ENCODE results near the gene INCENP. TPM values are rescaled to one million over a fixed set of nuclear protein-coding genes. Genes with fewer than 3 reads are reported as not detected.
"Not testable (repeated sequence)": the region's sequence is repeated elsewhere in the genome, so short reads cannot be mapped to it uniquely, and the experiment has no call there.

Gene INCENP
- total RNA-seq, 1 donor from 2014 or later, result 21.6 TPM

- Histone ChIP-seq H3K27me3 (ENCODE audit: low read depth) (peaks cover 29% of the 10 kb centered on the region), H3K4me3 (no peak overlapping the region), H3K4me1 (no peaks in the 10 kb centered on the region), H3K36me3 (no peaks in the 10 kb centered on the region), H3K27ac (no peak overlapping the region), H3K9me3 (no peaks in the 10 kb centered on the region)
- ATAC-seq, result peak in 1 of 2 donors; percentile 35
- intact Hi-C loops (cut with DNase I), result no loop called here
- no peak for TF ChIP-seq CTCF (IDR thresholded peaks at IDR 0.05)
- no peak for DNase-seq
Measured at GRCh38 chr11:62193952-62194351, 70.1 kb downstream of the INCENP start.

- H3K4me1 ChIP-seq; H3K36me3 ChIP-seq; intact Hi-C loops (cut with DNase I); ATAC-seq; DNase-seq; H3K27ac ChIP-seq; H3K9me3 ChIP-seq; H3K4me3 ChIP-seq: not testable (repeated sequence)
- peaks cover 18% of the 10 kb centered on the region for H3K27me3 ChIP-seq (ENCODE audit: low read depth)
Measured at GRCh38 chr11:62195010-62195409, 71.2 kb downstream of the INCENP start.

DNA sequence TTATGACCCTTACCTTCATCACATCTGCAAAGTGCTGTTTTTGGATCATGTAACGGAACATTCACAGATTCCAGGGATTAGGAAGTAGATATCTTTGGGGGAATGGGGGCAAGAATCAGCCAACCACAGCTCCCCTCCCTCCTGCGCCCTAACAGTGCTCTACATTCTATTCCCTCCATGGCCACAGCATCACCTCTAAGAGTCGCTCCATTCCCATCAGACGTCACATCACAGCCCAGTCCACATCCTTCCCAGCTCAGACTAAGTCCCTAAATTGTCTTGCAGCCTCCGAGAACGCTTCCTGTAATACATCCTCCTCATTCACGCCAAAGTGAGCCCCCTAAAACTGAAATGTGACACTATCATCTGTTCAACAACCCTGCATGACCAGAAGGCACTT, 72.1 kb downstream of the INCENP start:
- no peaks in the 10 kb centered on the region for H3K9me3 ChIP-seq
- no peaks in the 10 kb centered on the region for H3K36me3 ChIP-seq
- intact Hi-C loops (cut with DNase I), result no loop called here
- no peak for TF ChIP-seq CTCF (IDR thresholded peaks at IDR 0.05)
- H3K4me1 ChIP-seq, result no peaks in the 10 kb centered on the region
- no peak for ATAC-seq
- no peak overlapping the region for H3K4me3 ChIP-seq
- no peak for DNase-seq
- H3K27me3 ChIP-seq (ENCODE audit: low read depth), result peaks cover 10% of the 10 kb centered on the region
- H3K27ac ChIP-seq, result no peak overlapping the region

- ATAC-seq; intact Hi-C loops (cut with DNase I); H3K4me1 ChIP-seq; H3K36me3 ChIP-seq; H3K27ac ChIP-seq; H3K27me3 ChIP-seq (ENCODE audit: low read depth); DNase-seq; H3K4me3 ChIP-seq; H3K9me3 ChIP-seq: not testable (repeated sequence)
Measured at GRCh38 chr11:62197400-62197799, 73.6 kb downstream of the INCENP start.

- Histone ChIP-seq H3K9me3 (no peaks in the 10 kb centered on the region), H3K27me3 (ENCODE audit: low read depth) (no peaks in the 10 kb centered on the region), H3K27ac (no peak overlapping the region), H3K4me3 (no peak overlapping the region), H3K4me1 (no peaks in the 10 kb centered on the region), H3K36me3 (no peaks in the 10 kb centered on the region)
- intact Hi-C loops (cut with DNase I), result no loop called here
- ATAC-seq, result no peak
- no peak for DNase-seq
- no peak for TF ChIP-seq CTCF (IDR thresholded peaks at IDR 0.05)
Measured at GRCh38 chr11:62201376-62201775, 77.6 kb downstream of the INCENP start.

Other genes starting within 250 kb of the INCENP start
- 50.1 TPM for gene FADS3, start 232.5 kb upstream of the INCENP start, total RNA-seq
- gene RAB3IL1, start 206.4 kb upstream of the INCENP start, total RNA-seq, result 11.4 TPM
- gene BEST1, start 173.7 kb upstream of the INCENP start, total RNA-seq, result 14.1 TPM
- gene FTH1, start 156.4 kb upstream of the INCENP start, total RNA-seq, result 4,616 TPM
- gene SCGB1D1, start 66.2 kb downstream of the INCENP start, total RNA-seq, result not detected
- 2.5 TPM for gene SCGB2A1, start 84.7 kb downstream of the INCENP start, total RNA-seq
- not detected for gene SCGB1D2, start 118.2 kb downstream of the INCENP start, total RNA-seq
- not detected for gene SCGB2A2, start 146.1 kb downstream of the INCENP start, total RNA-seq
- not detected for gene SCGB1D4, start 175.1 kb downstream of the INCENP start, total RNA-seq
- gene ASRGL1, start 213.4 kb downstream of the INCENP start, total RNA-seq, result 39.7 TPM

All from lower lobe of right lung (tissue), 2 donors.